Stimulated activated CD8-positive, alpha-beta memory T cell treated with anti-CD3 and anti-CD28 coated beads, Interleukin-7, amount 100 ng/mL, for 1 hour (primary cell): ENCODE results near the gene SERPINA5.
"Not testable (repeated sequence)": the region's sequence is repeated elsewhere in the genome, so short reads cannot be mapped to it uniquely, and the experiment has no call there.

Source experiments
- DNase-seq, 2 donors: peaks; one replicate each; pipeline ENCODE4 v3.0.0-alpha.2; 2020; ENCODE audit warnings: low read depth in 2 of 2

SERPINA5 gene

DNA sequence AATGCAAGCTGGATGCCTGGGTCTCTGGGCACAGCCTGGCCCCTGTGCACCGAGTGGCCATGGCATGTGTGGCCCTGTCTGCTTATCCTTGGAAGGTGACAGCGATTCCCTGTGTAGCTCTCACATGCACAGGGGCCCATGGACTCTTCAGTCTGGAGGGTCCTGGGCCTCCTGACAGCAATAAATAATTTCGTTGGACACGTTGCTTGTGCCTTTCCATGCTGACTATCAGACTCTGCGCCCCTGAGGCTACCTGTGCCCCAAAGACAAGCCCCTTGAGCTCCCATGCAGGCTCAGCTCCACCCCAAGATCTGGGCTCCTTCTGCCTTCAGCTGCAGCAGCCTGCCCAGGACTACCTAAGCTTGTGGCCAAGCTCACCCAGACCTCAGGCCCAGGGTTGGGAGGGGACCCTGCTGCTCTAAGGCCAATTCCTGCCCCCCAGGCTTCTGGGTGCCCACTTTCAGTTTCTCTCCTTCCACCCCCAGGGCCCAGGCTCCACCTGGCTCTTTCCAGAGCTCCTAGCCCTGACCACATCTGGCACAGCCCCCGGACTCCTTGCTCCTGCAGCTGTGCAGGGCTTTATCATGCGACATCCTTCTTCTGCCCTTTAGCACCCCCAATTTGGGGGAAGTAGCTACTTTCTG lies 42.8 kb downstream of the SERPINA5 start:
- DNase-seq = no peak

DNA sequence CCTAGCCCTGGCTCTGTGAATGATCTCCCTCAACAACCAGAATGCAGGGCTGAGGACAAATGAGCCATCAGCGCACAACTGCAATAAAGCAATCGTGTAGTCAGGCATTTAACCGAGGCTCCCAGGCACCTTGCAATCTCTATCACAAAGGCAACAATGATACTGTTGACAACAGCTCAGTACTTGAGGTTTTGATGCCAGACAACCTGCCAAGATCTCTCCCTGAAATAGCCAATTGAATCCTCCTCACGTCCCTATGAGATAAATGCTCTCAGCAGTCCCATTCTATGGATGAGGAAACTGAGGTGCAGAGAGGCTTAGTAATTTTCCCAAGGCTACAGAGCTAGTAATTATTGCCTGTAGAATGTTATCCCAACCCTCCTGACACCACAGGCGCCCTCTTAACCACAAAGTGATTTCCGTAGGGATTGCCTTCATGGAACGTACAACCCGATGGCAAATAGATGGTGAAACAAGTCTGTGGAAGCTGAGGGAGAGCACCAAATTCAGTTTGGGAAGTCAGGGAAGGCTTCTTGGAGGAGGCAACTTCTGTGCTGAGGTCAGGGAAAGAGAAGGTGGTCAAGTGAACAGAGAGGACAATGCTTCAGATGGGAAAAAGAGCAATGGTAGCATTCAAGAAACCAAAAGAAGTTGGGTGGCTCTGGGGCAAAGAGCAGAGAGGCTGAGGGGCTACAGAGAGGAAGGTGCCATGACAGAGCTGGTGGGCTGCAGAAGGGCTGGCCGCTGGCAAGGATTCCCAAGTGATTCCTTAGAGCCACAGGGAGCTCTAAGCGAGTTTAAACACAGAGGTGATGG lies 43.5 kb downstream of the SERPINA5 start:
- no peak for DNase-seq

DNA sequence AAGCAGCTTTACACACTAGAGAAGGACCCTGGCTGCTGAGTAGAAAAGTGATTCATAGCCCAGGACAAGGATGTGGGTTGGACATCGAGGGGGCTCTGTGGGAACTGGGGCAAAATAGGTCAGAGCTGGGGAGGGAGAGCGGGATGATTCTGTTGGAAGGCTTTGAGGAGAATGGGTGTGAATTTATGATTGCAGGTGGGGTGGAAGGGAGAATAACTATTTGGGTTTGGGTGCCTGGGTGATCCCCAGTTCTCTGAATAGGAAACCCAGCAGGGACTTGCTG lies 44.1 kb downstream of the SERPINA5 start:
- no peak for DNase-seq

DNA sequence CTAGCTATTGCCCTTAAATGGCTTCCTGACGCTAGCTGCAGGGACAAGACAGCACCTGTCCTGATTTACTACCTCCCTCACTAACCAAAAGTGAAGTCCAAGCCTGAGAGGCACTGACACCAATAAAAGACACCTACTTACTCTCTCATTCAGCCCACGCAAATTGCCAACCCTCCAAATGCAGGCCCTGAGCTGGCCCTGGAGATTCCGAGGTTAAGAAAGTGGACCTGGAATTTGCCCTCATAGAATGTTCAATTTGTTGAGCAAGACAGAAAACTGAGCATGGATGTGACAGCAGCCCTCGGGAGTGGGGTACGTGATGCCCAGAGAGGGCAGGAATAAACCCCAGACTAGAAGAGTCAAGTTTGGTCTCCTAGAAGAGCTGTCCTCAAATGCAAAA lies 47.4 kb downstream of the SERPINA5 start:
- no peak for DNase-seq

DNA sequence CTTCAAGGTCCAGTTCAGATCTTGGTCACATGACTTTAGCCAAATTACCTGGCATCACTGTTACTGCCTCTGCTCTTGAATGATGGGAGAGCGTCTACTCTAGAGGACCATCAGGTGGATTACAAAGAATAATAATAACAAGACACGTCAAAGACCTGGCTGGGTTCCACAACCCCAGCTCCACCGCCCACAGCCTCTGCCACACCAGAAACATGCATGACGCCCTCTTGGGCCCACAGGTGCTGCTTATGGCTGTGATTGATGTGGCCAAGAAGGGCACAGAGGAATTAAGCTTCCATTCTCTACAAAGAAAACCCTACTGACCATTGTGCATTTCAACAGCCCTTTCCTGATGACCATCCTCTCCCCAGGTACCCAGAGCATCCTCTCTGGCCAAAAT lies 49.2 kb downstream of the SERPINA5 start:
- no peak for DNase-seq

DNA sequence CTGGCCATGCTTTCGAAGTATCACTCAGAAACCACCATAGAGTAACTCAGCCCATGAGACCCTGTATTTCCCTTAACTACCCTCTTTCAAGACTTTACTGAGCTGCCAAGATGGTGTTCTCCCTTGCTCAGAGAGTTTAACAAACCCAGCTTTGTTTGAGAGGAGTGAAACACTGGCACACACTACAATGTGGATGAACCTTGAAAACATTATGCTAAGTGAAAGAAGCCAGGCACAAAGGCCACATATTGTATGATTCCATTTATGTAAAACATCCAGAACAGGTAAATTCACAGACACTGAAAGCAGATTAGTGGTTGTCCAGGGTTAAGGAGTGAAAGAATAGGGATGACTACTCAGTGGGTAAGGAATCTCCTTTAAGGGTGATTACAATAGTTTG lies 49.8 kb downstream of the SERPINA5 start:
- no peak for DNase-seq

DNA sequence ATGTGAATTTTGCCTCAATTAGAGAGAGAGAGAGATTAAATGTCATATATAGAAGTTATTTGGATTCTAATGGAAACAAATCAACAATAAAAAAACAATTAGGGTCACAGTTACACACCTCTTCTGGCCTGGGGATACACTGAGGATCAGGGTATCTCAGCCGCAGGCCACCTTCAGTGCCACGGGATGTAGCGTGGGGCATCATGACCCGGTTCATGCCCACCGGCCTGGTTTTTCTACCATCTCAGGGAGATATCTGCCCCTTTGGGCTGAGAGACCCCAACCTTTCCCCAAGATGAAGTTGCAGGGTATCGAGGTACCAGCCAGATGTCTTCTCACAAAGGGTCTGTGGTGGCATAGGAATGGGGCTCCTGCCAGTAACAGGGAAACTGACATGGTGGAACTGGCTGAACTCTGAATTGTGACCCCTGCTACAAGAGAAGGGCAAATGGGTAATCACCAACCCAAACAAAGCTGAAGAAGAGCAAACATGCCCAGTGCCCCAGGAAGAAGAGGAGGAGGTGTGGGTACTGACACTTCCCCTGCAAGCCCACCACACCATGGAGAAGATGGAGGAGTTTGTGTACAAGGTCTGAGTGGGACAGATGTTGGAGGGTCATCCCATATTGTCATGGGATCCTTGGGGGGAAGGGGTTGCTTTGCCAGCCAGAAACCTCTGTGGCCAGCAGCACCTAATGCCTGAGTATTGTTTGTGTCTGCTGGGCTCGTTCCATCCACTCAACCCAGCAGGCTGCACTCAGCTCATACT lies 50.5 kb downstream of the SERPINA5 start:
- no peak for DNase-seq

DNA sequence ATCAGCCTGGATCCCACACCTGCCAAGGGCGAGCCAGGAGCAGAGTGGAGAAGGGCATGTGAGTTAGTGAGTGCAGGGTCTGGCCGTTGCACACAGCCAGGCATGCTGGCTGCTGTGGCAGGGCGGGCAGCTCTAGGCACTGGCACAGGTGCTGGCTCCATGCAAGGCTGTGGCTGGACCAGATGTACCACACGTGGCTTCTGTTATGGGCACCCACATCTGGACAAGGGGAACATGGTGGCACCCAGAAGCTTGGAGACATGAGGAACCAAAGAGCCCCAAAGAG lies 51.0 kb downstream of the SERPINA5 start:
- DNase-seq = no peak

DNA sequence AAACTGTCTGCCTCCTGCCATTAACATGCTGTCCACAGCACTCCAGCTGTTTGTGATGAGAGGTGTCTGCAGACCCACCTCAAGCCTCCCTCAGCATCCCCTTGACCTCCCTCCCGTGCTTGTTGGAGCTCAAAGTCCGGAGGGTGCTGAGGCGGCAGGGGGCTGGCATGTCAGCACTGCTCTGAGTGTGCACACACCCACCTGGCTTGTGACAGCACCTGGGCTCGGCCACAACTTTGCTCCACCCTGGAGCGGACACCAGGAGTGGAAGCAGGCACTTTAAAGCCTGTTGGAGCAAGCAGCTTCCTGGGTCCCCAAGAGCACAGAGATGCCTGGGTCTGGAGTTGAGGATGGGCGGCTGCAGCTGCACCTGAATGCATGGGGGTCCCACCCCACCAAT lies 51.9 kb downstream of the SERPINA5 start:
- no peak for DNase-seq

DNA sequence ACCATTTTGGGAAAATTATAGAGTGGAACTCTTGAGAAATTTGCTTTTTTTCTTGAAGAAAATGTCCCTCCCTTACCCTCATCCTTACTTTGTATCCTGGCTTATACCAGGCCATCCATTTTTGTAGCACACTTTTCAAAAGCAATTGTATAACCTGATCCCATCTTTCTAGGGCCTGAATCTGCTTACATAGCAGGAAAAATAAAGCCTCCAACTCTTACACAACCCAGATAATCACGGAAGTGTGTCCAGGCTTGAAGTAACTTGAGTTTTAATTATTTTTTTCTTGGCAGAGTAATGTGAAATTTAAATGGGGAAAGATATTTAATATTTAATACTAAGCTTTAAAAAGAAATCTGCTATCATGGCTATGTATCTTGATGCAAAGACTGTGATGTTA lies 53.9 kb downstream of the SERPINA5 start:
- DNase-seq = no peak

DNA sequence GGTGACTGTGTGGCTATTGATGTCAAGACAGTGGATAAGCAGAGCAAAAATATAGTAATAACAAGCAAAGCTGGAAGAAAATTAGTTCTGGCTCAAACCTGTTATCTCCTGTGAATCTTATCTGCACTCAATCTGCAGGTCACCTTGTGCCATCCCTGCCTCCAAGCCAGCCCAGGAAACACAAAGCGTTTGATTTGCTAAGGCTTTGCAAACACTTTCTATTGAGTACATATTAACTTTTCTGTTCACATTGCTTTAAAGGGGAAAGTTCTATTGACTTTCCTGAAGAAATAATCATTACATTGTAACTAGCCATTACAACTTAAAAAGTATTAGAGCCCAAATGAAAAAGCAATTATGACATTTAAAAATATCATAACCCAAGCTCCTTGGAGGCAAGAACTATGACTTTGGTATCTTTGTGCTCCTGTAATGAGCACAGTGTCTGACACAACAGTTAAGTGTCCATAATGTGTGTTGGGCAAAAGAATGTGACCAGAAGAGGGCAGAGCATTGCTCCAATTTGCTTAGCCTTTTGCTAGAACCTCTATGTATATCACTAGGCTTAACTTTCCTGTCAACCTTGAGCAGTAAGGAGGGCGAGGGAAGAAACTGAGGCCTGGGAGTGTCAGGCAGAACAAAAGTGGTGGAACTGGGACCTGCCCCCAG lies 55.7 kb downstream of the SERPINA5 start:
- no peak for DNase-seq

DNA sequence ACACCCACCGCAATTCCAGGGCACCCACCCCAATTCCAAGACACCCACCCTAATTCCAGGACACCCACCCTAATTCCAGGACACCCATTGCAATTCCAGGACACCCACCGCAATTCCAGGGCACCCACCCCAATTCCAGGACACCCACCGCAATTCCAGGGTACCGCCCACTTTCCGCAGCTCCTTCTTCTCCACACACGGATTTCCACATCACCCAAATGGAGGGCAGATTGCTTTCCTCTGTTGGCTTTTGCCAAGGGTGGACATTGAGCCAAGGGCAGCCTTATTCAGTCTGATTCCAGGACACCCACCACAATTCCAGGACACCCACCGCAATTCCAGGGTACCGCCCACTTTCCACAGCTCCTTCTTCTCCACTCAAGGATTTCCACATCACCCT lies 56.6 kb downstream of the SERPINA5 start:
- not testable (repeated sequence) for DNase-seq

DNA sequence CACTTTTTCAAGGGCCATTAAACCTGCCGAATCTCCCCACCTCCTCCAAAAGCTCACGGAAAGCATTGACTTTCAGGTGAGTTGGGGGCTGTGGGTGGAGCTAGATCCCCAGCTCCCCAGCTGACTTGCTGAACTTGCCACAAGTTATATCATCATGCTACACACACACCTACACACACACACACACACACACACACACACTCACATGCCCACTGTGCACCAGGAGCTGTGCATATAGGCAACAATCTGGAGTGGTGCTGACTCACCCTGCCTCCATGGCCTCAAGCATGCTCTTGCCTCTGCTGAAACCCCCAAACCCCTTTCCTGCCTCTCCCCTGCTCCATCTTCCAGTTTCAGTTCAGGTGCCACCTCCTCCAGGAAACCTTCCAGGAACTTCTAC lies 57.1 kb downstream of the SERPINA5 start:
- no peak for DNase-seq

DNA sequence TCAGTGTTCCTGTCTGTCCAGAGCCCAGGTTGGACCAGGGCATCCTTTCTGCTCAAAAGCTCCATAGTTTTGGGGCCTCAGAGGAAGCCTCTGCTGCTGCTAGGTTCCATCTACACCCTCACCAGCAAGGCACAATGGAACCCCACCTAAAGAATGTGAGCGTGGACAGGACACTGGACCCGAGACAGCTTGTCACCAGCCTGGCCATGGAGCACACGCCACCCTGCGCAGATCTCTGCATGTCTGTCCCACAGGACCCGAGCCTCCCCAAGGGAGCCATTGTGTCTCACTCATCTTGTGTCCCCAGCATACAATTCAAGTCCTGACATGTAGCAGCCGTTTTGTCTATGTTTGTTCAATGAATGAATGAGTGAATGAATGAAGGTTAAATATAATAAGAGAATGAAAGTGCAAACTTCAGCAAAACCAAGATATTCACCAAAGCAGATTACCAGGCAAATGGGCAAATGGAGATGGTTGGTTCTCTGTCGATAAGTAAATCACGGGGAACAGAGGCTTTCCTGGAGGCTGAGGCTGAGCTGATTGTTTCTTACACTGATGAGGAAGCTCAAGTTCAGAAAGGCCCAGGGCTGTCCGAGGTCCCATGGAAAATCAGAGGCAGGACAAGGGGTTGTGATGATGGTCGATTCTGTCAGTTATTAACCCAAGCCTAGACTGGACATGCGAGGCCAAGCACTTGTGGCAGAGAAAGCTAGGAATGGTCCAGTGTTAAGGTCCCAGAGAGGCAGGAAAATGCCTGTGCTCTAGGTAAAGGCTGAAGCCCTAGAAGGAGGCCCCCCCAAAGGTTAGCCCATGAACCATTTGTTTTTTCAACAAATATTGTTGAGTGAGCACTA lies 58.0 kb downstream of the SERPINA5 start:
- no peak for DNase-seq

DNA sequence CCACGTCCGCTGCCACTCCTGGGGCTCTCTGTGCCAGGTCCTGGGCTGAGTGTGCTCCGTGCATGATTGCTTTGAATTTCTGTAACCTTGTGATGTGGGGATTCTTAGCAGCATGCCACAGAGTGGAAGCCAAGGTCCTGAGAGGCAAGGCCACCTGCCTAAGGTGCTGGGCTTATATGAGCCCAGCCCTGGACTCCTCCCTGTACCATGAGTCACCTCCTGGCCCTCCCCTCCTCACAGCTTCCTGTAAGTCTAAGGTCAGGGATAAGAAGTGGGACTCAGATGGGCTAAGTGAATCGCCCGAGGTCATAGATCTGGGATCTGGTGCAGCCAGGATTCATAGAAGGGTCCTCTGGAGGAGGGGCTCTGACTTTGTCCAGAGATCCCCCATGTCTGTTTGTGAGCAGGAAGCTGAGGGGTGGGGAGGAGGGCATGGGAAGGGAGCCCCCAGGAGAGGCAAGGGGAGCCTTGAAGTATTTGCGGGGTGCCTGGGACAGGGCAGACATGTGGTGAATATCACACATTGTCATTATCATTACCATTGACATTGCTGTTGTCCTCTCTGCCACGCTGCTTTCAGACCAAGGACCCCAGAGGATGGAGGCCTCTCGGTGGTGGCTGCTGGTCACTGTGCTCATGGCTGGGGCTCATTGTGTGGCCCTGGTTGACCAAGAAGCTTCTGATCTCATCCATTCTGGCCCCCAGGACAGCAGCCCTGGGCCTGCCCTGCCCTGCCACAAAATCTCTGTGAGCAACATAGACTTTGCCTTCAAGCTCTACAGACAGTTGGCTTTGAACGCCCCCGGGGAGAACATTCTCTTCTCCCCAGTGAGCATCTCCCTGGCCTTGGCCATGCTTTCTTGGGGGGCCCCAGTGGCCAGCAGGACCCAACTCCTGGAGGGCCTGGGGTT lies 59.8 kb downstream of the SERPINA5 start:
- no peak for DNase-seq

DNA sequence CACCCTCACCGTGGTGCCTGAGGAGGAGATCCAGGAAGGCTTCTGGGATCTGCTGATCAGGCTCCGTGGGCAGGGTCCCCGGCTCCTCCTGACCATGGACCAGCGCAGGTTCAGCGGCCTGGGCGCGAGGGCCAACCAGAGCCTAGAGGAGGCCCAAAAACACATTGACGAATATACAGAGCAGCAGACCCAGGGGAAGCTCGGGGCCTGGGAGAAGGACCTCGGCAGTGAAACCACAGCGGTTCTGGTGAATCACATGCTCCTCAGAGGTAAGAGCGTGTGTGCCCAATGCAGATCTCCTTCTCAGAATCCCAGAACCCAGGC lies 60.4 kb downstream of the SERPINA5 start:
- no peak for DNase-seq
